Measurements from ENCODE around the gene RINL. TPM values are rescaled to one million over a fixed set of nuclear protein-coding genes. Genes with fewer than 3 reads are reported as not detected.
"Not testable (repeated sequence)": the region's sequence is repeated elsewhere in the genome, so short reads cannot be mapped to it uniquely, and the experiment has no call there.

The RINL gene
- polyA plus RNA-seq, 5 donors: 6.4 to 9.4 (median 8.4) TPM

GRCh38 chr19:38879400-38879751 lies 1.3 kb upstream of the RINL start:
- DNase-seq: no peak

- no peak for DNase-seq
These were observed 712 bp upstream of the RINL start for GRCh38 chr19:38878575-38879399.

GRCh38 chr19:38875656-38876395 lies 2.2 kb downstream of the RINL start:
- DNase-seq: no peak

GRCh38 chr19:38873400-38873799 lies 4.7 kb downstream of the RINL start:
- not testable (repeated sequence) for DNase-seq

- DNase-seq: no peak
These were observed 7.5 kb downstream of the RINL start for GRCh38 chr19:38870612-38871011.

- DNase-seq: peak; percentile 62 to 75
These were observed 8.1 kb downstream of the RINL start for GRCh38 chr19:38869836-38870607.

- DNase-seq: no peak
These were observed 8.8 kb downstream of the RINL start for GRCh38 chr19:38869160-38869835.

GRCh38 chr19:38868551-38868950 lies 9.5 kb downstream of the RINL start:
- no peak for DNase-seq

GRCh38 chr19:38867171-38867780 lies 10.8 kb downstream of the RINL start:
- no peak for DNase-seq

- DNase-seq: peak; percentile 71 to 75
These were observed 15.6 kb downstream of the RINL start for GRCh38 chr19:38862321-38863059.

GRCh38 chr19:38861368-38861767 lies 16.7 kb downstream of the RINL start:
- DNase-seq: no peak

GRCh38 chr19:38859631-38860204 lies 18.4 kb downstream of the RINL start:
- not testable (repeated sequence) for DNase-seq

GRCh38 chr19:38856813-38857212 lies 21.3 kb downstream of the RINL start:
- DNase-seq: no peak

GRCh38 chr19:38855751-38856150 lies 22.3 kb downstream of the RINL start:
- DNase-seq: not testable (repeated sequence)

- DNase-seq: not testable (repeated sequence)
These were observed 23.1 kb downstream of the RINL start for GRCh38 chr19:38854961-38855360.

GRCh38 chr19:38853214-38853613 lies 24.9 kb downstream of the RINL start:
- DNase-seq: no peak

GRCh38 chr19:38852231-38853044 lies 25.6 kb downstream of the RINL start:
- peak; percentile 49 to 63 for DNase-seq

- DNase-seq: peak; percentile 95 to 96
These were observed 26.3 kb downstream of the RINL start for GRCh38 chr19:38851622-38852230.

Data from right lung (tissue), 5 donors.